Natural killer cell treated with Interleukin-12 subunit alpha and Interleukin-12 subunit beta and Interleukin-15 and Interleukin-18, amount 100 ng/mL, for 72 hours (primary cell): ENCODE results near the gene ESR1. TPM values are rescaled to one million over a fixed set of nuclear protein-coding genes. Genes with fewer than 3 reads are reported as not detected.

Source experiments
- ATAC-seq, 2 donors: fragments of 150-1000 bp; cut with Tn5 transposase in 1 of 2; sonication (Bioruptor Pico), chemical (Tn5 transposase) in 1 of 2; 2 replicates each; pipeline ENCODE4 v1.10.0; 2021
- DNase-seq: peaks from one replicate; pipeline ENCODE4 v3.0.0; 2022; ENCODE audit warnings: low spot score
- H3K27ac Mint-ChIP-seq, 2 donors: 1 replicate in 1 of 2; 2 replicates in 1 of 2; pipeline ENCODE4 v1.8.0; 2022; ENCODE audit warnings: mixed read lengths in 2 of 2, mild to moderate bottlenecking in 1 of 2, moderate library complexity in 1 of 2
- H3K27me3 Mint-ChIP-seq, 2 donors: 1 replicate in 1 of 2; 2 replicates in 1 of 2; pipeline ENCODE4 v1.8.0; 2022; ENCODE audit warnings: mixed read lengths in 2 of 2
- H3K36me3 Mint-ChIP-seq: one replicate; pipeline ENCODE4 v1.8.0; 2022; ENCODE audit warnings: mixed read lengths
- H3K4me1 Mint-ChIP-seq, 2 donors: 1 replicate in 1 of 2; 2 replicates in 1 of 2; pipeline ENCODE4 v1.8.0; 2022; ENCODE audit warnings: low read depth in 2 of 2, mixed read lengths in 2 of 2, mild to moderate bottlenecking in 1 of 2
- H3K4me3 Mint-ChIP-seq: one replicate; pipeline ENCODE4 v1.8.0; 2022; ENCODE audit warnings: mixed read lengths
- H3K9me3 Mint-ChIP-seq: 2 replicates; pipeline ENCODE4 v1.8.0; 2022; ENCODE audit warnings: mixed read lengths
- total RNA-seq, 2 donors: library from RNA; stranded (reverse); gene quantifications; one replicate each; pipeline ENCODE4 v1.2.3, GENCODE V29; 2022

The ESR1 gene
- total RNA-seq, 2 donors from 2014 or later: 2.3 to 4.9 TPM

- Mint-ChIP-seq H3K27me3 (no peaks in the 10 kb centered on the region), H3K4me1 (peaks cover 21 to 49% of the 10 kb centered on the region in 2 donors), H3K9me3 (no peaks in the 10 kb centered on the region), H3K4me3 (peak overlapping the region; percentile 83), H3K27ac (peak overlapping the region; percentile 82 to 90), H3K36me3 (peaks cover 15% of the 10 kb centered on the region)
- DNase-seq (no peak), ATAC-seq (peak; percentile 88 to 96)
These were observed 363.5 kb downstream of the ESR1 start for GRCh38 chr6:152170702-152171667.

GRCh38 chr6:152173321-152173720 is 365.8 kb downstream of the ESR1 start:
- H3K36me3 Mint-ChIP-seq: peaks cover 19% of the 10 kb centered on the region
- H3K27me3 Mint-ChIP-seq: no peaks in the 10 kb centered on the region
- peak overlapping the region; percentile 65 to 68 for H3K27ac Mint-ChIP-seq
- peaks cover 17 to 50% of the 10 kb centered on the region in 2 donors for H3K4me1 Mint-ChIP-seq
- ATAC-seq (no peak), DNase-seq (no peak)
- H3K9me3 Mint-ChIP-seq: no peaks in the 10 kb centered on the region
- no peak overlapping the region for H3K4me3 Mint-ChIP-seq

GRCh38 chr6:152173957-152174356 is 366.5 kb downstream of the ESR1 start:
- peaks cover 16 to 50% of the 10 kb centered on the region in 2 donors for H3K4me1 Mint-ChIP-seq
- DNase-seq: no peak
- H3K4me3 Mint-ChIP-seq: no peak overlapping the region
- peak overlapping the region; percentile 65 to 68 for H3K27ac Mint-ChIP-seq
- ATAC-seq: no peak
- peaks cover 19% of the 10 kb centered on the region for H3K36me3 Mint-ChIP-seq
- no peaks in the 10 kb centered on the region for H3K9me3 Mint-ChIP-seq
- no peaks in the 10 kb centered on the region for H3K27me3 Mint-ChIP-seq

DNA sequence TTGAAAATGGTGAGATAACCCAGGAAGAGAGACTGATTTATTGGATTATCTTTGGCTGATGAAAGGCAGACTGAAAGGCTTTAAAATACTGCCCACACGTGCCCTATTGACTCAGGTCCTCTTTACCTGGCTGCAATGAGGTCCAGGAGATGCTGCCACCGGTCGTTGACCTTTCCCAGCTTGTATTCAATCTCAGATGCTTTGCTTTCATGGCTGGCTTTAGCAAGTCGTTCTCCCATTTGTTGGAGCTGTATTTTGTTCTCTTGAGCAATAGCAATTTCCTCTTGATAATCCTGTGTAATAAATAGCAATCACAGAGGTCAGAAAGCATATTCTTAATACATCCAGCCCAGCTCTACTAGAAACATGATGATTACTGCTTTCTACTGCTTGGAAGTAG is 368.8 kb downstream of the ESR1 start:
- H3K36me3 Mint-ChIP-seq: peaks cover 20% of the 10 kb centered on the region
- peak overlapping the region; percentile 4 to 28 for H3K27ac Mint-ChIP-seq
- no peaks in the 10 kb centered on the region for H3K27me3 Mint-ChIP-seq
- ATAC-seq: no peak
- no peaks in the 10 kb centered on the region for H3K9me3 Mint-ChIP-seq
- no peak for DNase-seq
- peaks cover 10 to 47% of the 10 kb centered on the region in 2 donors for H3K4me1 Mint-ChIP-seq
- no peak overlapping the region for H3K4me3 Mint-ChIP-seq
